C4-2B (cell line): Measurements from ENCODE around the gene PLPP4.

Experiments used
- H3K27ac ChIP-seq: fragments of 450-650 bp; 2 replicates; pipeline ENCODE4 v1.5.1; 2017
- CTCF ChIP-seq: fragments of 450-650 bp; conservative IDR thresholded peaks from 2 replicates; pipeline ENCODE4 v1.5.1; 2017; ENCODE audit warnings: mild to moderate bottlenecking
- ZFX ChIP-seq: fragments of 450-650 bp; IDR thresholded peaks from 2 replicates; pipeline ENCODE4 v1.6.1; 2017

Gene PLPP4

GRCh38 chr10:120607016-120607709 lies 150.1 kb downstream of the PLPP4 start:
- TF ChIP-seq CTCF, result no peak
- TF ChIP-seq ZFX, result no peak
- no peak overlapping the region for H3K27ac ChIP-seq

GRCh38 chr10:120607710-120608703 lies 151.0 kb downstream of the PLPP4 start:
- TF ChIP-seq ZFX (no peak), CTCF (no peak)
- H3K27ac ChIP-seq, result no peak overlapping the region

- H3K27ac ChIP-seq, result no peak overlapping the region
- TF ChIP-seq CTCF (no peak), ZFX (no peak)
These were observed 152.0 kb downstream of the PLPP4 start for GRCh38 chr10:120609006-120609405.

- TF ChIP-seq CTCF (no peak), ZFX (no peak)
These were observed 153.8 kb downstream of the PLPP4 start for GRCh38 chr10:120610791-120611190.

GRCh38 chr10:120612756-120613155 lies 155.7 kb downstream of the PLPP4 start:
- no peak overlapping the region for H3K27ac ChIP-seq
- TF ChIP-seq CTCF (no peak), ZFX (no peak)

More at GRCh38 chr10:120610791-120611190, 153.8 kb downstream of the PLPP4 start:
- H3K27ac ChIP-seq, result no peak overlapping the region

- H3K27ac ChIP-seq, result no peak overlapping the region
- TF ChIP-seq ZFX (no peak), CTCF (no peak)
These were observed 156.2 kb downstream of the PLPP4 start for GRCh38 chr10:120613180-120613579.

GRCh38 chr10:120614680-120615079 lies 157.7 kb downstream of the PLPP4 start:
- no peak overlapping the region for H3K27ac ChIP-seq
- no peak for TF ChIP-seq CTCF
- no peak for TF ChIP-seq ZFX
